Measurements from ENCODE around the gene RUSF1. TPM values are rescaled to one million over a fixed set of nuclear protein-coding genes. Genes with fewer than 3 reads are reported as not detected.
A peak's percentile ranks its signal among the peaks of the same experiment; 100 is the strongest.

The RUSF1 gene
- polyA plus RNA-seq, 3 donors: 10.3 to 45.1 (median 11.8) TPM

DNA sequence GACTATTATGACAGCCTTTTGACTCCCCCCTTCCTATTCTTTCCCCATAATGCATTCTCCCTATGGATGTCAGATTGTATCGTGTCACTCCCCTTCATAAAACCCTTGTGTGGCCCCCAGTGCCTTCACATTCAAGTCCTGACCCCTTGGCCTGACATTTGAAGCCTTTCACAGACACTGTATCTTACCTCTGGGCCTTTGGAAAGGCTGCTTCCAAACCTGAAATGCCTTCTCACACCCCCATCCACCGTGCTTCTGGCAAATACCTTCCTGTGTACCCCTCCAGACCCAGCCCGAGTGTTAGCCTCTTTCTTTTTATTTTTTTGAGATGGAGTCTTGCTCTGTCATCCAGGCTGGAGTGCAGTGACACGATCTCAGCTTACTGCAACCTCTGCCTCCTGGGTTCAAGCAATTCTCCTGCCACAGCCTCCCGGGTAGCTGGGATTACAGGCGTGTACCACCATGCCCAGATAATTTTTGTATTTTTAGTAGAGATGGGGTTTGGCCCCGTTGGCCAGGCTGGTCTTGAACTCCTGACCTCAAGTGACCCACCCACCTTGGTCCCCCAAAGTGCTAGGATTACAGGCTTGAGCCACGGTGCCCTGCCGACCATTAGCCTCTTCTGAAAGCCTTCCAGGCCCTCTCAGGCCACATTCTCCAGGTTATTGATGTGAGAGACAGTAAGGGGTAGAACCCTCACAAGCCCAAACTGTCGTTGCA is 46.8 kb downstream of the RUSF1 start:
- H3K79me2 ChIP-seq (ENCODE audit: insufficient read depth, low read length): peaks cover 39% of the 10 kb centered on the region
- TF ChIP-seq, protein P1, sequence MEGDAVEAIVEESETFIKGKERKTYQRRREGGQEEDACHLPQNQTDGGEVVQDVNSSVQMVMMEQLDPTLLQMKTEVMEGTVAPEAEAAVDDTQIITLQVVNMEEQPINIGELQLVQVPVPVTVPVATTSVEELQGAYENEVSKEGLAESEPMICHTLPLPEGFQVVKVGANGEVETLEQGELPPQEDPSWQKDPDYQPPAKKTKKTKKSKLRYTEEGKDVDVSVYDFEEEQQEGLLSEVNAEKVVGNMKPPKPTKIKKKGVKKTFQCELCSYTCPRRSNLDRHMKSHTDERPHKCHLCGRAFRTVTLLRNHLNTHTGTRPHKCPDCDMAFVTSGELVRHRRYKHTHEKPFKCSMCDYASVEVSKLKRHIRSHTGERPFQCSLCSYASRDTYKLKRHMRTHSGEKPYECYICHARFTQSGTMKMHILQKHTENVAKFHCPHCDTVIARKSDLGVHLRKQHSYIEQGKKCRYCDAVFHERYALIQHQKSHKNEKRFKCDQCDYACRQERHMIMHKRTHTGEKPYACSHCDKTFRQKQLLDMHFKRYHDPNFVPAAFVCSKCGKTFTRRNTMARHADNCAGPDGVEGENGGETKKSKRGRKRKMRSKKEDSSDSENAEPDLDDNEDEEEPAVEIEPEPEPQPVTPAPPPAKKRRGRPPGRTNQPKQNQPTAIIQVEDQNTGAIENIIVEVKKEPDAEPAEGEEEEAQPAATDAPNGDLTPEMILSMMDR (IDR thresholded peaks at IDR 0.05): no peak
- H3K9me3 Mint-ChIP-seq: no peaks in the 10 kb centered on the region
- WGBS (ENCODE audit: insufficient coverage): 89% methylated on average over 3 of the region's 10 CpGs
- intact Hi-C loops (cut with micrococcal nuclease): no loop called here
- H3K27me3 ChIP-seq (ENCODE audit: control insufficient read depth in 2 of 2, insufficient read depth in 2 of 2, low read length in 2 of 2): no peaks in the 10 kb centered on the region
- peak overlapping the region in 3 of 7 donors; percentile 26 to 62 (median 33) for H3K27ac Mint-ChIP-seq
- no peak overlapping the region for H3K27ac ChIP-seq (ENCODE audit: low read depth in 1 of 2, low read length in 2 of 2)
- DNase-seq: no peak
- H3K36me3 ChIP-seq (replicated peaks in 1 of 2; ENCODE audit: control insufficient read depth in 1 of 2, insufficient read depth in 2 of 2, low read length in 2 of 2): peaks cover 32 to 48% of the 10 kb centered on the region in 2 donors
- H3K27me3 Mint-ChIP-seq (ENCODE audit: low read depth in 3 of 3): peaks cover 0 to 4% (median 4%) of the 10 kb centered on the region in 3 donors
- no peak overlapping the region for H3K4me3 Mint-ChIP-seq
- H3K4me1 ChIP-seq (ENCODE audit: control insufficient read depth in 1 of 2, insufficient read depth in 2 of 2, low read length in 2 of 2): peaks cover 34 to 37% of the 10 kb centered on the region in 2 donors
- H3K9me3 ChIP-seq (replicated peaks in 1 of 2; ENCODE audit: control insufficient read depth in 1 of 2, insufficient read depth in 1 of 2, low read length in 2 of 2): no peaks in the 10 kb centered on the region
- H3K4me2 ChIP-seq (replicated peaks; ENCODE audit: extremely low read depth, low read length, poor library complexity, severe bottlenecking): no peak overlapping the region
- H4K20me1 ChIP-seq (ENCODE audit: insufficient read depth, low read length): peaks cover 29% of the 10 kb centered on the region
- H3K9ac ChIP-seq (ENCODE audit: insufficient read depth, low read length, poor library complexity, severe bottlenecking): no peak overlapping the region
- H2AFZ ChIP-seq (ENCODE audit: insufficient read depth, low read depth, low read length, poor library complexity, severe bottlenecking): no peak overlapping the region
- H3K36me3 Mint-ChIP-seq: peaks cover 35 to 47% of the 10 kb centered on the region in 2 donors
- no peak overlapping the region for H3K4me3 ChIP-seq (replicated peaks in 1 of 3; ENCODE audit: low read depth in 2 of 3, low read length in 3 of 3)
- H3K4me1 Mint-ChIP-seq: peaks cover 39% of the 10 kb centered on the region

DNA sequence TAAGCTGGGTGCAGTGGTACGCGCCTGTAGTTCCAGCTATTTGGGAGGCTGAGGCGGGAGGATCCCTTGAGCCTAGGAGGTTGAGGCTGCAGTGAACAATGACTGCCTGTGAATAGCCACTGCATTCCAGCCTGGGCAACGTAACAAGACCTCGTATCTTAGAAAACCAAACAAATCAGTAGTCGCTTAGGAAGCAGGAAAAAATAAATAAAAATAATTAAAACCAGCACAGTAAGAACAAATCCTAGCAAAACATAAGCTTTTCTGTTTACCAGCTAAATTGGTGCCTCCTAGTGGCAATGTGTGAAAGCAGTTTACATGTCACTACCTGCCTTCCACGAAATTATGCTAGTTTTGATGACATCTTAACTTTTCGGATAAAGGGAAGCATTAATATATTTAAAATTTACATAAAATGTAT is 47.6 kb downstream of the RUSF1 start:
- H2AFZ ChIP-seq (ENCODE audit: insufficient read depth, low read depth, low read length, poor library complexity, severe bottlenecking): no peak overlapping the region
- no peak overlapping the region for H3K9ac ChIP-seq (ENCODE audit: insufficient read depth, low read length, poor library complexity, severe bottlenecking)
- peak overlapping the region; percentile 93 for H3K4me2 ChIP-seq (replicated peaks; ENCODE audit: extremely low read depth, low read length, poor library complexity, severe bottlenecking)
- peaks cover 31 to 43% of the 10 kb centered on the region in 2 donors for H3K36me3 Mint-ChIP-seq
- H3K79me2 ChIP-seq (ENCODE audit: insufficient read depth, low read length): peaks cover 46% of the 10 kb centered on the region
- peaks cover 0 to 6% (median 4%) of the 10 kb centered on the region in 3 donors for H3K27me3 Mint-ChIP-seq (ENCODE audit: low read depth in 3 of 3)
- no peak overlapping the region for H3K27ac ChIP-seq (ENCODE audit: low read depth in 1 of 2, low read length in 2 of 2)
- H3K27ac Mint-ChIP-seq: peak overlapping the region in 5 of 7 donors; percentile 60 to 95 (median 89)
- no peaks in the 10 kb centered on the region for H3K27me3 ChIP-seq (ENCODE audit: control insufficient read depth in 2 of 2, insufficient read depth in 2 of 2, low read length in 2 of 2)
- peaks cover 41% of the 10 kb centered on the region for H3K4me1 Mint-ChIP-seq
- no peaks in the 10 kb centered on the region for H3K9me3 Mint-ChIP-seq
- WGBS (ENCODE audit: insufficient coverage): 79% methylated on average over 3 of the region's 8 CpGs
- intact Hi-C loops (cut with micrococcal nuclease): no loop called here
- TF ChIP-seq, protein P1 (IDR thresholded peaks at IDR 0.05): peak; percentile 82
- no peaks in the 10 kb centered on the region for H3K9me3 ChIP-seq (replicated peaks in 1 of 2; ENCODE audit: control insufficient read depth in 1 of 2, insufficient read depth in 1 of 2, low read length in 2 of 2)
- peak; percentile 32 to 45 (median 41) for DNase-seq
- peaks cover 25 to 40% of the 10 kb centered on the region in 2 donors for H3K36me3 ChIP-seq (replicated peaks in 1 of 2; ENCODE audit: control insufficient read depth in 1 of 2, insufficient read depth in 2 of 2, low read length in 2 of 2)
- peak overlapping the region in 1 of 3 experiments; percentile 86 for H3K4me3 ChIP-seq (replicated peaks in 1 of 3; ENCODE audit: low read depth in 2 of 3, low read length in 3 of 3)
- H3K4me3 Mint-ChIP-seq: peak overlapping the region in 1 of 2 donors; percentile 78
- H4K20me1 ChIP-seq (ENCODE audit: insufficient read depth, low read length): peaks cover 37% of the 10 kb centered on the region
- peaks cover 41 to 45% of the 10 kb centered on the region in 2 donors for H3K4me1 ChIP-seq (ENCODE audit: control insufficient read depth in 1 of 2, insufficient read depth in 2 of 2, low read length in 2 of 2)

Data from CD14-positive monocyte (primary cell).